ENCODE data around the gene COL5A2.

DNA sequence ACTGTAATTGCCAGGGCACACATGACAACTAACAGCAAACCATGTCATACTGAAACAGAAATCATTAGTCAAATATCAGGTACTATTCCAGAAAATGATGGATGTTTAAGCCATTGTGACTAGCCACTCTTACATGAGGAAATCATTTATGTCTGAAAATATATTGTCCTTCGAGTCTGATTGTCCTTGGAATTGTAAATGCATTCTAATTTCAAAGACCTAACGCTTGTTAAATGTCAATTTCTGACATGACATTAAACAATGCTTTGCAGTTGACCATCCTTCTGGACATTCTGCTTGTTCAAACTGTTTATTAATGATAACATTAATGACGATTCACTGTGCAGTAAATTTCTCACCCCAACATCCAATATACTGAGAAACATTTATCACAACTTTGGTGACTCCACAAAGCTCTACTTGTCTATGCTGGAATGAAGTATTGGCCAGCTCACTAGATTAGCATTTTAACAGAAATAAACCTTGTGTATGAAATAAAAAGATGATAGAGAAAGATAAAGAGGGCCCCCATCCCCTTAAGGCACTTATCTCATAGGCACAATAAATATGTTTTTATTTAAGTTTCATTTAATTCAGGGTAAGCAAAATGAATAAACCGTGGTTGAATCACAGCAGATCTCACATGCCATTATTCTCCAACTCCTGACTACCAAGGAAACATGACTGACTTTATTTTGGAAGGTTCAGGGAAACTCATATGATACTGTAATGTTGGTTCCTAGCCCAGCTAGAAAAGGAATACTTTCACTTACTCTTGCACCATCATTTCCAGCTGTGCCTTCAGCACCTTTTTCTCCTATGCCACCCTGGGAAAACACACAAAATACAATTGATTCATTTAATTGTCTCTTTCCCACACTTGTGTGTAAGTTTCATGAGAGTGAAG lies 123.1 kb downstream of the COL5A2 start:
- TF ChIP-seq, protein P1, sequence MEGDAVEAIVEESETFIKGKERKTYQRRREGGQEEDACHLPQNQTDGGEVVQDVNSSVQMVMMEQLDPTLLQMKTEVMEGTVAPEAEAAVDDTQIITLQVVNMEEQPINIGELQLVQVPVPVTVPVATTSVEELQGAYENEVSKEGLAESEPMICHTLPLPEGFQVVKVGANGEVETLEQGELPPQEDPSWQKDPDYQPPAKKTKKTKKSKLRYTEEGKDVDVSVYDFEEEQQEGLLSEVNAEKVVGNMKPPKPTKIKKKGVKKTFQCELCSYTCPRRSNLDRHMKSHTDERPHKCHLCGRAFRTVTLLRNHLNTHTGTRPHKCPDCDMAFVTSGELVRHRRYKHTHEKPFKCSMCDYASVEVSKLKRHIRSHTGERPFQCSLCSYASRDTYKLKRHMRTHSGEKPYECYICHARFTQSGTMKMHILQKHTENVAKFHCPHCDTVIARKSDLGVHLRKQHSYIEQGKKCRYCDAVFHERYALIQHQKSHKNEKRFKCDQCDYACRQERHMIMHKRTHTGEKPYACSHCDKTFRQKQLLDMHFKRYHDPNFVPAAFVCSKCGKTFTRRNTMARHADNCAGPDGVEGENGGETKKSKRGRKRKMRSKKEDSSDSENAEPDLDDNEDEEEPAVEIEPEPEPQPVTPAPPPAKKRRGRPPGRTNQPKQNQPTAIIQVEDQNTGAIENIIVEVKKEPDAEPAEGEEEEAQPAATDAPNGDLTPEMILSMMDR (IDR thresholded peaks at IDR 0.05) = no peak
- TF ChIP-seq EP300 (IDR thresholded peaks at IDR 0.05) (no peak), POLR2AphosphoS5 (IDR thresholded peaks at IDR 0.05) (no peak), POLR2A (IDR thresholded peaks at IDR 0.05) (no peak)

Measured in stomach (tissue), 4 donors.